ENCODE data around the gene PARD6A.

DNA sequence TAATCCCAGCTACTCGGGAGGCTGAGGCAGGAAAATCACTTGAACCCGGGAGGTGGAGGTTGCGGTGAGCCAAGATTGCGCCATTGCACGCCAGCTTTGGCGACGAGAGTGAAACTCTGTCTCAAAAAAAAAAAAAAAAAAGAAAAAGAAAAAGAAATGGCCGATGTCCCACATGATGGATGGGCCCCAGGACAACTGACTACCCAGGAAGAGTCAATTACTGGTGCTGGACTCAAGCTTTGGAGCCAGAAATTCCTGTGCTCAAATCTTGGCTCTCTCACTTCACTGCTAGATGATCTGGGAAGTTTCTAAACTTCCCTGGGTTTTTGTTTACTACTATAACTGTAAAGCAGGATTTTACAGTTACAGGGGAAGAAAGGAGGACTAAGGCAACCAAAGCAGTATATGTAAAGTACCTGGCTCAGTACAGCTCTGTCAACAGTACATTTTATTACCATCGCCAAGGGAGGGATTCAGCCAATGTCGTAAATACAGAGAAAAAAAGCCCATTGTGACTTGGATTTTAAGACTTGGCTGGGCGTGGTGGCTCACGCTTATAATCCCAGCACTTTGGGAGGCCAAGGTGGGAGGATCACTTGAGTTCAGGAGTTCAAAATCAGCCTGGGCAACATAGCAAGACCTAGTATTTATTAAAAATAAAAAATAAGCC, 17.7 kb downstream of the PARD6A start:
- TF ChIP-seq, protein P1, sequence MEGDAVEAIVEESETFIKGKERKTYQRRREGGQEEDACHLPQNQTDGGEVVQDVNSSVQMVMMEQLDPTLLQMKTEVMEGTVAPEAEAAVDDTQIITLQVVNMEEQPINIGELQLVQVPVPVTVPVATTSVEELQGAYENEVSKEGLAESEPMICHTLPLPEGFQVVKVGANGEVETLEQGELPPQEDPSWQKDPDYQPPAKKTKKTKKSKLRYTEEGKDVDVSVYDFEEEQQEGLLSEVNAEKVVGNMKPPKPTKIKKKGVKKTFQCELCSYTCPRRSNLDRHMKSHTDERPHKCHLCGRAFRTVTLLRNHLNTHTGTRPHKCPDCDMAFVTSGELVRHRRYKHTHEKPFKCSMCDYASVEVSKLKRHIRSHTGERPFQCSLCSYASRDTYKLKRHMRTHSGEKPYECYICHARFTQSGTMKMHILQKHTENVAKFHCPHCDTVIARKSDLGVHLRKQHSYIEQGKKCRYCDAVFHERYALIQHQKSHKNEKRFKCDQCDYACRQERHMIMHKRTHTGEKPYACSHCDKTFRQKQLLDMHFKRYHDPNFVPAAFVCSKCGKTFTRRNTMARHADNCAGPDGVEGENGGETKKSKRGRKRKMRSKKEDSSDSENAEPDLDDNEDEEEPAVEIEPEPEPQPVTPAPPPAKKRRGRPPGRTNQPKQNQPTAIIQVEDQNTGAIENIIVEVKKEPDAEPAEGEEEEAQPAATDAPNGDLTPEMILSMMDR (conservative IDR thresholded peaks at IDR 0.05; ENCODE audit: low read length): no peak
- TF ChIP-seq EZH2phosphoT487 (IDR thresholded peaks at IDR 0.05; ENCODE audit: borderline replicate concordance): no peak

Measured in Loucy (cell line).